ENCODE results near the gene DCAF4.
"Not testable (repeated sequence)": the region's sequence is repeated elsewhere in the genome, so short reads cannot be mapped to it uniquely, and the experiment has no call there.

The DCAF4 gene

DNA sequence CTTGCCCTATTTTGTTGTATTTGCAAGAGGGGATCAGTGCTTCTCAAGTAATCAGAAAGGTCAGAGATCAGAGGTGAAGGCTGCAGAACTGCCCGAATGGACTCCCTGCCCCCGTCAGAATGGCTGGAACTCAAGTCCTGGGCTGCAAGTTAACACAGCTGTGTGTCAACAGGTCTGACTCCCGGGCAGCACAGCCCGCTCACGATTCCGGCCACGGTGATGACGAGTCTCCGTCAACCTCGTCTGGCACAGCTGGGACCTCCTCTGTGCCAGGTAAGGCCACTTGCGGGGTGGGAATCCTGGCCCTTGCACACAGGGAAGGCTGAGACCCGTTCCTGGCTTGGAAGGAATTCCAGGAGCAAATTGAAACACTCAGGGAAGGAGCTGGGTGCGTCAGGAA lies 13.4 kb downstream of the DCAF4 start:
- no peak for DNase-seq

DNA sequence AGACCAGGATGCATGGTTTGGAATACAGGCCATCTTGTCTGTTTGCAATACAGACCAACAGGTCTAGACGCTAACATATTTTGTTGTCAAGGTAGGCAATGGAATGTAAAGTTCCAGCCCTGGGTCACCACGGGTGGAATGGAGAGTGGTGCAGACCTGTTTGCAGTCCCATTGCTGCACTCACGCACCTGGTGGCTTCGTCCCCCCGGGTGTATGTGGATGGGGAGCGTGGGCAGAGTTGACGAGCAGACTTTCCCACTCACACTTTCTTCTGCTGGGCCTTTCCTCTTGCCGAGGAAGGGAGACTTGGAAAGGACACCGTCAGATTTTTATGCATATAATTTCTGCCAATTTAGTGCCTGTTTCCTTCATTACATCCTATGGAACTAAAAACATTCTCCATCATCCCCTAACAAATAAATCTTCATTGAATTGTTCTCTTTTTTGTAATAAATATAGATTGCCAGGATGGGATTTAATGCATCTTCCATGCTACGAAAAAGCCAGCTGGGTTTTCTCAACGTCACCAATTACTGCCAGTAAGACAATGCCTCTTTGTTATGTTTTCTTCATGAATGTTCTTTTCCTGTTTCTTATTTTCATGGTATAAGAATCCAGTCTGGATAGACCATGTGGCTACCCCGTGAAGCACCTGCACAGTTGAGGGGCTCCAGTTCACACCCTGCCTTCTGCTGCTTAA lies 15.2 kb downstream of the DCAF4 start:
- no peak for DNase-seq

DNA sequence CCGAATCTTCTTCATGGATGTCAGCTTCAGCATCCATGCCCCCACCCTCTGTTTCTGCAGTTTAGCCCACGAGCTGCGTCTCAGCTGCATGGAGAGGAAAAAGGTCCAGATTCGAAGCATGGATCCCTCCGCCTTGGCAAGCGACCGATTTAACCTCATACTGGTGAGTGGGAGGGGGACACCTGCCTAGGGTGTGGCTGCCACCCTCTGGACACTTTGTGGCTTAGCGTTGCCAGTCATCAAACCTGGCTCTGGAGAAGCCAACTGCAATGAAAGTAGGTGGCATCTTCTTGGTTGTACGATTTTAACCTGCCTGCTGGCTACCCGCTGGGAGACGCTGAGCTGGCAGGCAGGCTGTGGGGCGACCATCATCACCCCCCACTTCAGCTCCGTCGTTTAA lies 16.7 kb downstream of the DCAF4 start:
- no peak for DNase-seq

DNA sequence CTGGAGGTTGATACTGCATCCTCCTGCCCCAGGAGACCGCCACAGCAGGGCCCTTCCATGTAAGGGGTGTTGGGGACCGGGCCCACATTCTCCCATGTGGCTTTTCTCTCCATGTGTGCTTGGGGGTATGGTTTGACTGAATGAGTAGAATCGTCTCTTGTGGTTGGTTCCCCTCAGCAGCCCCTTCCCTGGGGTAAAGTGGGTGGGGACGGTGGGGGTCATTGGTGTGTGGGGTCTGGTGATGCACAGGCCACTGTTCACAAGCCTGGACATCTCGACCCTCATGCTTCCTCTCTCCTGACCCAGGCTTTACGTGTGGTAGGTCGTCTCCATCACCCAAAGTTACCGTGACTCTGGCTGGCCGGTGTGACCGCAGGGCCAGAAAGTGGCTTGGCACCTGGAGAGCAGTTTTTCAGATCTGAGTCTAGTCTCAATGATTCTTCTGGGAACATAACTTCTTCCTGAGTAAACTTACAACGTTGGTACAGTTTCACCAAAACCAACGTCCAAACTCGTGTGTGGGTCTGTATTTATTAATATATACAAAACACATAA lies 17.7 kb downstream of the DCAF4 start:
- no peak for DNase-seq

DNA sequence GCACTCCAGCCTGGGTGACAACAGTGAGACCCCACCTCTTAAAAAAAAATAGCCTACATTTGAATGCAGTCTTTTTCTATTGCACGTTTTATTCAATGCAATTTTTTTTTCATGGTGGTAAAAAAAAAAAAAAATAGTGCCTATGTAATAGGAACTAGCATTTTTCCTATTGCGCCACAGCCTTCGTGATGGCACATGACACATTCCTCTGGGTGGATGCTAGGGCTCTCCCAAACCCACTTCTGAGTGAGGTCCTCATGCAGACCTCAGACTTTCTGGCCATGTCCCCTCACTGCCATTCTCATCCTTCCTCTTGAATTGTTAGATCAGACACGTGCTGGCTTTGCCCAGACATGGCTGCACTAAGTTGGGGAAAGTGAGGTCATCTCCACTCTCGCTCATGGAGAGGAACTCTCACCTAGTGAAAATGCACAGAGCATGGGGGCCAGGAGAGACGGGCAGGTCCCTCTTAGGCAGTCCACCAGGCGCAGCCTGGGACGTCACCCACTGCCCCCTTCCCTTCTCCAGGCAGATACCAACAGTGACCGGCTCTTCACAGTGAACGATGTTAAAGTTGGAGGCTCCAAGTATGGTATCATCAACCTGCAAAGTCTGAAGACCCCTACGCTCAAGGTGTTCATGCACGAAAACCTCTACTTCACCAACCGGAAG lies 19.2 kb downstream of the DCAF4 start:
- DNase-seq = no peak

DNA sequence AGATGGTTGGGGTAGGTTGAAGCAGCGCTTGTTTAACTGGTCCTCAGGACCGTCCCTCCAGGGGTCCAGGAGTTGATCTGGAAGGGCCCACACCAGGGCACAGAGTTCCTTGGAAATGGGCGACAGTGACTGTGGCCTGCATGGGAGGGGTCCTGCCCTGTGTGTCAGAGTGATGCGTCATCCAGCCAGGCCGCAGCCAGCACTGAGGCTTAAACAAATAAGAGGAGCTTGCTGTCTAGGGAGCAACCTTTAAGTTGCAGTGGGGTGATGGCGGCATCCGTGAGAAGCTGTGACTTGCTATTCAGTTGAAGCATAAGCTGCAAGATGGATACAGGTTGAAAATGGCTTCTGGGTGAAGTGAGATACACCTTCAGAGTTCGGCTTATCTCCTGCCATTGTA lies 20.2 kb downstream of the DCAF4 start:
- DNase-seq = no peak

DNA sequence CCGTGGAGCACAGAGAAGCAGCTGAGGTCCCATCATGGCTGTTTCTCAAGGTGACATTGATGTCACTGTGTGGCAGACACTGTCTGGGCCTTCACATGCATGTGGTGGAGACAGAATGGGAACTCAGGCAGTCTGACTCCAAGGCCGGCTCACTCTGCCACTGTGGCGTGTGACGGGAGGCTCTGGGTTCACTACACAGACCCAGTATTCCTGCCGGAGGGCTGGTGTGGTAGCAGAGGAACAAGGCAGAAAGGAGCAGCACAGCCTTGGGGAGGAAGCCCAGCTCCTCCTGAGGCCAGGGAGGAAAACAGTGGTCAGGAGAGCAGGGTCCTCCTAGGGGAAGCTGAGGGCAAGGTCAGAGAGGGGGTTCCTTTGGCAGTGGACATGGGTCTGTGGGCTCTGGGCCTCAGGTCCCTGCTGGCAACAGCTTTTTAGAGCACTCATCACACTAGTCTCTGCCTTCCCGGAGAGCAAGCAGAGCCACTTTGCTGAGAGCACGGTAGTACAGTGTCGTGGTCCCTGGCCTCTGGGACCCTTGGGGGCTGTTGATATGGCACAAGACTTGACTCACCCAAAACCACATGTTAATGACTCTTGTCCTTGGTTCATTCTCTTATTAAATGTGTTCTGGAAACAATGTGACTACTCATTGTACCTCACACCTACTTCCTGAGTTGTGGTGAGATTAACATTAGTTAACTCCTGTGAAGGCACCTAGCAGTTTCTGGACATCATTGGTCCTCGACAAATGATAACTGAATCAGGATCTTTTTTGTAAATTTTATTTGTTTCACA lies 21.3 kb downstream of the DCAF4 start:
- DNase-seq = no peak

DNA sequence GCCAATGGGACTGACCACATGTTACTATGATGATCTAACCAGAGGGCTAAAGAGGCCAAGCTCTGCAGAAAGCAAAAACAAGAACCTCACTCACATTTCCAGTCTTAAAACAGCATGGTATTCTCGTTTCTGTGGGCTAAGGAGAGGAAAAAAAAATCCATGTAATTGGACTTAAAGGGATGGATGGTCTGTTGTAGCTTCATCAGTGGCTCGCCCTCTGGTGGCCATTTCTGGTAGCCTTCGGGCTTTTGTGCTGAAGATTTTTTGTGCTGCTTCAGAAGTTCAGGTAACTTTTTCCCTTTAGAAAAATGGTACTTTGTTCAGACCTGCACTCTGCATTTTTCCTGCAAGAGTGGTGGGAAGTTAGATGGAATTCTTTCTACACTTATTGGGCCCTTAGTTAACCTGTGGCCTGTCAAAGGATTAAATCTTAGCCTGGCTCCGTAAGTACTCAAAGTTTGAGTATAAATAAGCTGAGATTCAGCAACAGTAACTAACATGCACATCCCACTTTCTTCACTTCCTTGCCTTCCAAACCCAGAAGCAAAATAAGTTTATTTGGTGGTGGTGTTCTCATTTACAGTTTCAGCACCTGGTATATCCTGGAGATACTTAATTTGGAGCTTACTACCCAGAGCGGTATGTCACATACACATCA lies 22.3 kb downstream of the DCAF4 start:
- DNase-seq = peak; percentile 60

DNA sequence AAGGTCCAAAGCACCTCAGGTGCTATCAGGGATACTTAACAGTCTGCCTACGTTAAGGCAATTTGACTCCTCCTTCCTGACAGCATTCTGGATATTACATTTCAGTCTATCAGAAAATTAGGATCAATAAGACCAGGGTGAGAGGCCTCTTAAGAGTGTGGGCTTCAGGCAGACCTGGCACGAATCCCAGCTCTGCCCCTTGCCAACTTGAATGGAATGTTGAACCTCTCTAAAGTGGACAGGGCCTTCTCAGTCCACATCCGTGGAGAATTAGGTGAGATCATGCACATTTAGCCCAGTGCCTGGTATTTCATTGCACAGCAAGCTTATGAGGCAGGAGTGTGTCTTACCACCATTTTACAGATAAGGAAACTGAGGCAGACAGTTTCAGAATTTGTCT lies 25.9 kb downstream of the DCAF4 start:
- DNase-seq = no peak

DNA sequence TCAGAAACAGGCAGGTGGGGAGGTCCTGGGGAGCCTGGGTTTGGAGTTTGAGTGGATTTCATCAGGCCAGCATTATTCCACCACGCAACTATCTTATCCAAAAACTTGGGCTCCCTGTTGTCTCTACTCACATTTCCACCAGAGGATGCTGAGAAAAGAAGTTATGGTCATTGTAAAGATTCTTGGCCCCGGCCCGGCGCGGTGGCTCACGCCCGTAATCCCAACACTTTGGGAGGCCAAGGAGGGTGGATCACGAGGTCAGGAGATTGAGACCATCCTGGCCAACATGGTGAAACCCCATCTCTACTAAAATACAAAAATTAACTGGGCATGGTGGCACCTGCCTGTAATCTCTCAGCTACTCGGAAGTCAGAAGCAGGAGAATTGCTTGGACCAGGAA lies 30.5 kb downstream of the DCAF4 start:
- DNase-seq = not testable (repeated sequence)

DNA sequence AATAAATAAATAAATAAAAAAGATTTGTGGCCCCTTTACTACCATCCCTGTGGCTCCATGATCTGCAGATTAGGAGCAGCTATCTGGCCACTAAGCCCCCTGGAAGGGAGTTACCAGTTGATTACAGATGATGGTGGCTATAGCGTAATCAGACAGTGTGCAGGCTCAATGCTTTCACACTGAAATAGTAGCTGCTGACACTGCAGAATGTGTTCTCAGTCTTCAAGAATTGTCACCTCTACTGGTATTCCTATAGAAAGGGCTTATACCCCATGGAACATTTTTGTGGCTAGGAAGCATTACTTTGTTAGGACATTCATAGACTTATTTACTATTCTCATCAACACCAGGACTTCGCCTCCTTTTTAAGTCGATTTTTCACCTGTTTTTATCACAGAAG lies 30.9 kb downstream of the DCAF4 start:
- DNase-seq = peak; percentile 30

DNA sequence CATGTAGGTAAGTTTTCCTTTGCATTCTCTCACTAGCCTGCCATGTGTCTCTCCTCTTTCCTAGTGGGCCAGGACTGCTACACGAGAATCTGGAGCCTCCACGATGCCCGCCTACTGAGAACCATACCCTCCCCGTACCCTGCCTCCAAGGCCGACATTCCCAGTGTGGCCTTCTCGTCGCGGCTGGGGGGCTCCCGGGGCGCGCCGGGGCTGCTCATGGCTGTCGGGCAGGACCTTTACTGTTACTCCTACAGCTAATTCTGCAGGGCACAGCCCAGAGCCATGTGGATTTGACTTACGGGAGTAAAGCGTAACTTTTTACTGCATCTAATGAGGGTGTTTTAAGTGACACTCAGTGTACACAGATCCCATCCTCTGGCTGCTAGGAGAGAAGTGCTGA lies 32.3 kb downstream of the DCAF4 start:
- DNase-seq = no peak

DNA sequence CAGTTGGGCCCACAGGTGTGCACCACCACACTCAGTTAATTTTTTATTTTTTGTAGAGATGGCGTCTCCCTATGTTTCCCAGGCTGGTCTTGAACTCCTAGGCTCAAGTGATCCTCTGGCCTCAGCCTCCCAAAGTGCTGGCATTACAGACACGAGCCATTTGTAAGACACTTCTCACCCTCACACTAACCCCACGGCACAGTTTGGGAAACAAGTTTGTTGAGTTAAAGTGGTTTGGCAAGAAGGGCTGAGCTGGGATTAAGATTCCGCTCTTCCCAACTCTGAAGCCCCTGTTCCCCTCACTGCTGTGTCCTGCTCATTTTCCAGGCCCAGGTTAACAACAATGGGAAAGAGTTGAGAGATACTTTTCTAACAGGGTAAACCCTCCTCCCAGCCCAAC lies 34.8 kb downstream of the DCAF4 start:
- DNase-seq = not testable (repeated sequence)

DNA sequence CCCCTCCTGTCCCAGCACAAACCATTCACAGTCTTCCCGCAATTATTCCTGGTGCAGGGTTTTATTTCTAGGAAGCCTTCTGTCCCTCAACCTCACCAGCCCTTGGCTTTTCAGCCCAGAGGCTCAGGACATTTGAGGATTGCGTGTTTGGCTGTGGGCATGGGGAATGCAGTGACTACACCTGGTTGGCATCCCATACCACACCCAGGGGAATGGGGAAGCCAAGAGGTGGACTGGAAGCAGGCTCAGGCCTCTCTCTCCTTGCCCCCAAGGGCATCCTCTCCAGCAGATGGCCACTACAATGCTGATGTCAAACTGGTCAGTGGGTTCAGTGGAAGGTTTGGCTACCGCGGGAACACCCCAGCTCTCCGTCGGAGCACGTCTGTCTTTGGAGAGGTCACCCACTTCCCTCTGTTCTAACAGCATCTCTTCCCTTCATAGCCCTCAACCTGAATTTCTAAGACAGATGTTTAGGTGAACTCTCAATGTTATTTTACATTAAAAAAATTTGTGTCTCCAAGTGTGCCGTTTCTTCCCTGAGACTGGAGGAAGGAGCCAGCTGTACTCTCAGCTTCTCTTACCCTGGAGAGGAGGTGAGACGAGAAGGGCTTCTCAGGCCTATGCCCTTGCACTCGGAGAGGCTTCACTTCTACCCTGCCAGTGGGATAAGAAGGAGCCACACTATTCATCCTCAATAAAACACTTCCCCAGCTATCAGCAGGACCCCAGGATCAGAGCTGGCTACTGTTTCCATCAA lies 35.5 kb downstream of the DCAF4 start:
- no peak for DNase-seq

DNA sequence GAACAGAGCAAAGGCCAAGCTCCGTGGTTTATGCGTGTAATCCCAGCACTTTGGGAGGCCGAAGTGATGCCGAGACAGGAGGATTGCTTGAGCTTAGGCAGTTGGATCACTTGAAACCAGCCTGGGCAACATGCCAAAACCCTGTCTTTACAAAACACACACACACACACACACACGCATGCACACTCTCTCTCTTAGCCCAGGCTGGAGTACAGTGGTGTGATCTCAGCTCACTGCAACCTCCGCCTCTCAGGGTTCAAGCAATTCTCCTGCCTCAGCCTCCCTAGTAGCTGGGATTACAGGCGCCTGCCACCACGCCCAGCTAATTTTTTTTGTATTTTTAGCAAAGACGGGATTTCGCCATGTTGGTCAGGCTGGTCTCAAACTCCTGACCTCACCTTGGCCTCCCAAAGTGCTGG lies 36.1 kb downstream of the DCAF4 start:
- DNase-seq = not testable (repeated sequence)

DNA sequence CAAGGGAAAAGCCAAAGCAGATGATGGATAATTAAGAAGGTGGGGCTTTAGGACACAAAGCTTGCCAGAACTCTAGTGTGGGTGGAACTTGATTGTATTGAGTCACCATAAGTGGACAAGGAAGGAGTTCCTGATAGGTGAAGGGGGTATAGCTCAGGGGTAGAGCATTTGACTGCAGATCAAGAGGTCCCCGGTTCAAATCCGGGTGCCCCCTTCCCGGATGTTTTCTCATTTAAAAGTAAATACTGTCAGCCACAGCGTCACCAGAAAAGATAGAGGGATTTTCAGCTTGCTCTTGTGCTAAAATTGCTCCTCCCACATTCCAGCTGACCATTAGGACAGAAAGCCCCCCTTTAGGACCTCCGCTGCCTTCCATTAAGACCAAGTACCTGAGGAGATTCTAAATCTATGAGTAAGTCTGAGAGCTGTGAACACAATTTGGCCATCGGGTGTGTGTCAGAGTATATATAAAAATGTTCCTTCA lies 36.6 kb downstream of the DCAF4 start:
- DNase-seq = peak; percentile 62

DNA sequence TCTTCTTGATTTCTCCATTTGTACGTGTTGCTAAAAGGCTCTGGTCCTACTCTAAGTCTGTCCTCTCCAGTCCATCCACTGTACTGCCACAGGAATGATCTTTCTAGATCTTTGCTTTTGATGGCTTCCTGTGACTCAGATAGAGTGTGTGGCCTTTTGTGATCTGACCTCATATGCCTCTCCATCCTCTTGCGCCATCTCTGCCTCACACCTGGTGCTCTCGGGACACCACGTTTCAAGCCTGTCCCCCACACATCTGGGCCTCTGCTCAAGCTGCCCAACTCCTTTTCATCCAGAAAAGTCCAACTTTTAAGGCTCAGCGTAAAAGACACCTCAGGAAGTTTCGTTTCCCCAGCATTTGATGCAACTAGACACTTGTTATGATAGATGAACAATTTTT lies 39.0 kb downstream of the DCAF4 start:
- no peak for DNase-seq

DNA sequence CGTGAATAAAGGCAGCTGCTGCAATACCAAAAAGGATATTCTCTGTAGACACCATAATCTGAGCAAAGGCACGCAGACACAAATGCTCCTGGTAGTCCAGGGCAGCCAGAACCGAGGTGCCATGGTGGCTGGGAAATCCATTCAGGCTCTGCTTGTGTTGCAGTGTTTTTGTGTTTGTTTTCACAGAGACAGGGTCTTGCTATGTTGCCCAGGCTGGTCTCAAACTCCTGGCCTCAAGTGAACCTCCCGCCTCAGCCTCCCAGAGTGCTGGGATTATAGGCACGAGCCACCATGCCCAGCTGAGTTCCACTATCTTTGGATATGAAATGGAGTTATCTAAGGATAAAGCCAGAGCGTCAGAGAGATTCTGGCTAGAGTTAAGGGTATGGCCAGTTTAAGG lies 39.8 kb downstream of the DCAF4 start:
- DNase-seq = no peak

DNA sequence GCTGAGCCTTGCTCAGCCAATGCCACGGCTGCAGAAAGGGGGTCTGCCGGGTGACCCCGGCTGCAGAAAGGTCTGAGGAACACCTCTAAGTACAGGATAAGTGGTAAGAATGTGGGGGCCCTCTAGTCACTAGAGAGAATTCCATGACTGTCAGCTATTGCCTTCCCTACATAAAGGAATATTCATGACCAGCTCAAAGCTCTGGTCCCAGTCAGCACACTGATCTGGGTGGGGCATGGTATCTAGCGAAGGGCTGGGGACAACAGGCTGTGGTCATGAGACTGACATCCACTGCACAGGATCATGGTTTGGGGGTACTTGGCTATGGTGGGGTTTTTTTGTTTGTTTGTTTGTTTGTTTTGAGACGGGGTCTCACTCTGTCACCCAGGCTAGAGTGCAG lies 42.1 kb downstream of the DCAF4 start:
- no peak for DNase-seq

DNA sequence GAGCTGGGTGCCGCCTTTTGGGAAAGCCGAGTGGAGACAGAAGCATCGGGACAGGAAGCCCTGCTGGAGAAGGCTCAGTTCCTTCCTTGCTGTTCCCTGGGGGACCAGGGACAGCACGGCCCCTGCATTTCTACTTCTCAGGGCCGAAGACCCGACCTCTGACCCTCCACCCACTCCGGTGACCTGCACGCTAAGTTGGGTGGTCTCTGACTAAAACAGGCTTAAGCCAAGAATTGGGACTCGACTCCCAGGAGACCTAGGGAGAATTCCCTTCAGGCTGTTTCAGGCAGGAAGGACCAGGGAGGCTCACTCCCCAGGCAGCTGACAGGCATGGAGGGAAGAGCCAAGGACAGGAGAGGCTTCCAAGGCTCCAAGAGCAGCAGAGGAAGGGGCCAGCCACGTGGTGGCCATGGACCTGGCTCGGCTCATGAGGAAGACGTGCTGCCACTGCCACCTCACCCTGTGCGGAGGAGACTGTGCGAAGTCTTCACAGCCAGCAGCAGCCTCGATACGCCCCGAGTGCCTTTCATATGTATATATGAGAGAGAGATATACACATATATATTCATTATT lies 43.9 kb downstream of the DCAF4 start:
- DNase-seq = no peak

DNA sequence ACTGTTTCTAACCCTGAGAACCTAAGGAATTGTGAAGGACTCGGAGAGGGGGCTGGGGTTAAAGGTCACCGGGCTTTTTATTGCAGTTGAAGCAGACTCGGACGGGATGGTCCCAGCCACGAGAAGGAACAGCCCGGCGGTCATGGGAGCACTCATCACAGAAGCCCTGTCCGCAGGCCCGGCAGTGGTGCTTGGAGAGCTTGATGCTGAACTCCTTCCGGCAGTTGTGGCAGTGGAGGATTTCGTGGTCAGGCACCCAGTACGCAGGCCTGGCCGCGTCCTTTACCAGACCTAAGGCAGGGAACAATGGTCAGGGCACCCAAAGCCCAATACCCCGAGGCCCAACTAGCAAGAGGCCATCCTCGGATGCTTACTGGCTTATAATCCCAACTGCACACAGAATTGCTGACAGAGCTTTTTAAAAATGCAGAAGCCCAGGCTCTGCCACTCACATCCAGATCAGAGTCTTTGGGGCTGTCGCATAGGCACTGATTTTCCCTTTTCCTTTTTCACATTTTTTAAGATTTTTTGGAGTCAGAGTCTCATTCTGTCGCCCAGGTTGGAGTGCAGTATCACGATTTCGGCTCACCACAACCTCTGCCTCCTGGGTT lies 44.7 kb downstream of the DCAF4 start:
- DNase-seq = no peak

Measured in hematopoietic multipotent progenitor cell treated with erythropoietin and hydrocortisone succinate and interleukin-3 and kit ligand, for 8 days (in vitro differentiated cells).